CD4-positive, alpha-beta T cell treated with Interleukin-15 for 1 hour (primary cell): Measurements from ENCODE around the gene C16orf87.

Experiments
- DNase-seq: peaks from one replicate; pipeline ENCODE4 v3.0.0-alpha.2; 2020

C16orf87 gene

GRCh38 chr16:46751381-46751780 lies 79.6 kb downstream of the C16orf87 start:
- DNase-seq, result no peak

DNA sequence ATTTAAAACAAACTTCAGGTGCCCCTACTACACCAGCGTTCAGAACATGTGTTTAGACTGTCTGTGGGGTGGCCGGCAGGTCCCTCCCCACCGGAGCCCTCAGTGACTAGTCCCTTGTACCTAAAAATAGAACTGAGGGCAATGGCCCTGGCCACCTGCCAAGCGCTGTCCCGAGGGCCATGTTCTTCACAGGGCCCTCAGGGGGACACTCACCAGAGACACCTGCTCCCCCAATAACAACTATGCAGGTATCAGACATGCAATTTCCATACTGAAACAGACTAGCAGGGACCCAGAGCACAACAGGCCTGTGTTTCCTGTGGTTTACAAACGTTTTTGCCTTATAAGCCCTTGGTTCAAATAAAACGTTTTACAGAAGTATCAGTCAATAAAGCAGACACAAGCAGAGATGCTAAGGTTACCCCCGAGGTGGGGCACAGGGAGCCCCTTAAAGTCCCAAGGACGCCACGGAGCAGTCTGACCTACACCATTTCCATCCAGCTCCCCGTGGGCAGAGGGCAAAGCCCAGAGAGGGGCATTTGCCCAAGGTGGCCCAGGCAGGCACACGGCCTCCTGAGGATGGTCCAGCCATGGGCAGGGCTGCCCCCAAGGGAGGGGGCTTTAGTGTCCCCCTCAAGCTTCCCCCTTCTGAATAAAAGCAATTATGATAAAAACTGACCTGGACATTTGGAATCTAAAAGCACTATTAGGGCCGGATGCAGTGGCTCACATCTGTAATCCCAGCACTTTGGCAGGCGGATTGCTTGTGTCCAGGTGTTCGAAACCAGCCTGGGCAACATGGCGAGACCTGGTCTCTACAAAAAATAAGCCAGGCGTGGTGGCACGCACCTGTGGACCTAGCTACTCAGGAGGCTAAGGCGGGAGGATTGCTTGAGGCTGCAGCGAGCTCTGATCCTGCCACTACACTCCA lies 81.9 kb downstream of the C16orf87 start:
- no peak for DNase-seq

DNA sequence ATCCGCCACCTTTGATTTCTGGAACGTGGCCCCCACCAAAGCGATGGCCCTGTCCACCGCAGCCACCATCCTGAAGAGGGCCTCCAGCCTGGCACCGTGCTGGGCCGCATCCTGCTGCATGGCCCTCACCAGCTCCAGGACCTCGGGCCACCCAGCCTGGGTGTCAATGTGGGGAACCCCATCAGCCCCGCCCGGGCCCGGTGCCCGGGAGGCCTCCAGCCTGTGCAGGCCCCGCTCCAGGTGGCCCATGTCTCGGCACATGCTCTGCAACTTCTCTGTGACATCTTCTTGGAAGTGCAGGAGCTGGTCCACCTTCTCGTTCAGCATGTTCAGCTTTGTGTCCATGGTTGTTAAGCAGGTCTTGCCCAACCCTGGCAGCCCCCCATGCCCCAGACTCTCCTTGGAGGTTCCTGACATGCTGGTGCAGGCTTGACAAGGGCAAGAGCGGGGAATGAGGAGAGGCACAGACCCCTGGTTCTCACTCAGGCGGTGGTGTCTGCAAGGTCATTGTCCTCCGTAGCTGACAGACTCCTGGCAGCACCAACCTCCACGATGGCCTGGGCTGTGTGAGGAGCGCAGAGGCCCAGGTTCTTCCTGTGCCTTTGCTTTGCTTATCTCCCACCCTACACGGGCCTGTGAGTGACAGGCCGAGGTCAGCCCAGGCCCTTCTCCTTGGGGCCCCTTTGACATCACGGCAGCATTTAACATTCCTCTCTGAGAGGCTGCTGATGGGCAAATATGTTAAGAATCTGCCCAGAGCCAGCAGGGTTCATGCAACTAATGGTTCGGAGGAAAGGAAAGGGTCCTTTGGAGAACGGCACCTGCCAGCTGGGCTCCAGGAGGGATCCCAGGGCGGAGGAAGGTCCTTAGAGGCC lies 83.0 kb downstream of the C16orf87 start, which contains the start of gene MYLK3:
MYLK3 (minus strand) TSS at position 568 of the 875 bp plus-strand sequence; CDS start at position 417, 151 bp downstream.
- no peak for DNase-seq

DNA sequence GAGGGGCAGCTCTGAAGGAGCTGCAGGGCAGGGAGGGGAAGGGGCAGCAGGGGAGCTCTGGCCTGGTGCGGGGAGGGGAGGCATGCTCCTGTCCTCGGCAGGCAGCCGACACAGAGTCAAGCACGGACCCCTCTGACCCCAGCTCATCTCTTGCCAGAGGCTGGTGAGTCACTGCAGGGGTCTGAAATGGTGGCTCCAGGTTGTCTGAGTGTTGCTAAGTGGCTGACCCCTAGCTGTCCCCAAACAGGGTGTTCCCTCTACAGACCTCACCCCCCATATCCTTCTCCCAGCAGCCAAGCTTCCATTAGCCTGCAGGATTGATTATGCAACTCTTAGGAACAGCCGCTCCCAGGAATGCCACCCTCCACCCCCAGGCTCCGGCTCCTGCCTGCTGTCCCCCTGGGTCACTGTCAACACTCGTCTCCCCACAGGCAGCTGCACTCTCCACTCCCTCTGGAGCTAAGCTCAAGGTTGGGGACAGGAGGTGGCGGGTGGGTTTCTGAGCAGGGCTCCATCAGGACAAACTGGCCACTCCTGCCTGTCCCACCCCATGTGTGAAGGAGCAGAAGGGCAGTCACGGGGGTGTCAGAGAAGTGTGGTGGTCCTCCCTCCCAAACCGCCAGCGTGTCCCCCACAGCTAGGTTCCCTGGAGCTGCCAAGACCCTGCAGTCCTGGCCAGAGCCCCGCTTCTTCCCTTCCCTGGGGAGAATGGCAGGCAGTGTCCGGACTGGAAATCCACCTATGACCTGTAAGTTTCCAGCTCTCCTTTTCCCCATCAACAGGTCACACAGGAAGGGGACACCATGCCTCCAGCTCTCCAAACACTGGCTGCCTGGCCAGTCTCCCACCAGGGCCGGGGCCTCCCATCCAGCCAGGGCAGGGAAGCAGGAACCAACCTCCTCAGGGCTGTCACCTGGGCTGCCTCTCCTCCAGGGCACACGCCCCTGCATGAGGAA lies 83.9 kb downstream of the C16orf87 start:
- no peak for DNase-seq
